HepG2 (cell line): ENCODE results near the gene HSPA1B. TPM values are rescaled to one million over a fixed set of nuclear protein-coding genes. Genes with fewer than 3 reads are reported as not detected.

Experiments used
- ARNTL ChIP-seq: sonication (generic); formaldehyde crosslinking; IDR thresholded peaks from 2 replicates; pipeline ENCODE4 v1.4.0; 2020; ENCODE audit warnings: mild to moderate bottlenecking, missing genetic modification reagents
- JARID2 ChIP-seq: sonication (generic); formaldehyde crosslinking; IDR thresholded peaks from 2 replicates; pipeline ENCODE4 v1.8.1; 2023; ENCODE audit warnings: missing genetic modification reagents, inconsistent platforms; ENCODE audit not compliant: insufficient replicate concordance
- MAFF ChIP-seq: IDR thresholded peaks from 2 replicates; pipeline ENCODE4 v1.6.1; 2011; ENCODE audit warnings: low read depth, low read length, improper control_type of control experiment
- MBD4 ChIP-seq: IDR thresholded peaks from 2 replicates; pipeline ENCODE4 v1.6.1; 2012; ENCODE audit warnings: low read length, inconsistent platforms, borderline replicate concordance
- MYPOP ChIP-seq: sonication (generic); formaldehyde crosslinking; IDR thresholded peaks from 2 replicates; pipeline ENCODE4 v1.8.1; 2023; ENCODE audit warnings: mild to moderate bottlenecking, moderate library complexity, missing genetic modification reagents
- PRMT3 ChIP-seq: sonication (generic); formaldehyde crosslinking; IDR thresholded peaks from 2 replicates; pipeline ENCODE4 v1.8.1; 2022; ENCODE audit warnings: low read depth, mild to moderate bottlenecking, moderate library complexity, missing genetic modification reagents, borderline replicate concordance
- RFX5 ChIP-seq: IDR thresholded peaks from 2 replicates; pipeline ENCODE4 v1.6.1; 2011; ENCODE audit warnings: low read depth, low read length, improper control_type of control experiment
- TCF7 ChIP-seq: sonication (generic); IDR thresholded peaks from 2 replicates; pipeline ENCODE4 v1.6.1; 2016; ENCODE audit warnings: antibody characterized with exemption, low read depth
- TP53 ChIP-seq: sonication (generic); formaldehyde crosslinking; conservative IDR thresholded peaks from 2 replicates; pipeline ENCODE4 v1.4.0; 2020; ENCODE audit warnings: missing genetic modification reagents
- ZBTB21 ChIP-seq: sonication (generic); formaldehyde crosslinking; IDR thresholded peaks from 2 replicates; pipeline ENCODE4 v1.4.0; 2020; ENCODE audit warnings: missing genetic modification reagents
- ZBTB42 ChIP-seq: sonication (generic); formaldehyde crosslinking; IDR thresholded peaks from 2 replicates; pipeline ENCODE4 v1.5.0; 2020; ENCODE audit warnings: mild to moderate bottlenecking, missing genetic modification reagents
- ZFP41 ChIP-seq: sonication (generic); formaldehyde crosslinking; IDR thresholded peaks from 2 replicates; pipeline ENCODE4 v1.4.0; 2020; ENCODE audit warnings: mild to moderate bottlenecking, missing genetic modification reagents, borderline replicate concordance
- ZNF343 ChIP-seq: sonication (generic); formaldehyde crosslinking; IDR thresholded peaks from 2 replicates; pipeline ENCODE4 v1.4.0; 2020; ENCODE audit warnings: mild to moderate bottlenecking, missing genetic modification reagents
- ZNF567 ChIP-seq: sonication (generic); formaldehyde crosslinking; IDR thresholded peaks from 2 replicates; pipeline ENCODE4 v1.8.1; 2023; ENCODE audit warnings: mild to moderate bottlenecking, missing genetic modification reagents, borderline replicate concordance
- ZNF609 ChIP-seq: sonication (generic); formaldehyde crosslinking; IDR thresholded peaks from 2 replicates; pipeline ENCODE4 v1.4.0; 2020; ENCODE audit warnings: mild to moderate bottlenecking, missing genetic modification reagents, borderline replicate concordance
- ZNF670 ChIP-seq: sonication (generic); formaldehyde crosslinking; IDR thresholded peaks from 2 replicates; pipeline ENCODE4 v1.8.0; 2022; ENCODE audit warnings: mild to moderate bottlenecking, missing genetic modification reagents, borderline replicate concordance
- ZNF7 ChIP-seq: IDR thresholded peaks from 2 replicates; pipeline ENCODE4 v1.6.1; 2016; ENCODE audit warnings: missing biosample characterization, missing genetic modification reagents
- ZNF788 ChIP-seq: sonication (generic); formaldehyde crosslinking; IDR thresholded peaks from 2 replicates; pipeline ENCODE4 v1.5.0; 2020; ENCODE audit warnings: mild to moderate bottlenecking, missing genetic modification reagents, borderline replicate concordance
- ZSCAN12 ChIP-seq: sonication (generic); formaldehyde crosslinking; IDR thresholded peaks from 2 replicates; pipeline ENCODE4 v1.9.0; 2021; ENCODE audit warnings: mild to moderate bottlenecking, missing genetic modification reagents
- polyA plus RNA-seq, 8 experiments: library from polyadenylated mRNA; depleted of rRNA in 3 of 8; stranded (reverse) in 7 of 8; unstranded in 1 of 8; fragments of >200 nt; fragmentation: Illumina TruSeq in 4 of 8; extraction: Trizol in 4 of 8; gene quantifications; 2 replicates each; pipeline versions ENCODE4 v1.2.1 to v1.2.3, GENCODE V29; 2011 to 2016; ENCODE audit warnings: low read depth in 4 of 8, missing spikeins in 1 of 8, mixed read lengths in 1 of 8; ENCODE audit not compliant: insufficient read depth in 1 of 8
- total RNA-seq, 5 experiments: library from RNA; depleted of rRNA; stranded (reverse); fragments of >200 nt; fragmentation: Illumina TruSeq; extraction: Trizol; gene quantifications; 2 replicates each; pipeline ENCODE4 v1.2.3, GENCODE V29; 2016; ENCODE audit warnings: low read depth in 1 of 5
- TF ChIP-seq, protein P1 (sequence below): conservative IDR thresholded peaks from 2 replicates; pipeline ENCODE4 v1.6.1; 2018; ENCODE audit warnings: missing genetic modification reagents
- TF ChIP-seq, protein P2 (sequence below): IDR thresholded peaks from 2 replicates; pipeline ENCODE4 v1.6.1; 2012; ENCODE audit warnings: low read depth, low read length, improper control_type of control experiment

The HSPA1B gene
- total and polyA plus RNA-seq, 2 of the 13 experiments (the other 11 are each of a cell fraction or from before 2014, with no cell fraction given): 26.0 to 186 TPM

DNA sequence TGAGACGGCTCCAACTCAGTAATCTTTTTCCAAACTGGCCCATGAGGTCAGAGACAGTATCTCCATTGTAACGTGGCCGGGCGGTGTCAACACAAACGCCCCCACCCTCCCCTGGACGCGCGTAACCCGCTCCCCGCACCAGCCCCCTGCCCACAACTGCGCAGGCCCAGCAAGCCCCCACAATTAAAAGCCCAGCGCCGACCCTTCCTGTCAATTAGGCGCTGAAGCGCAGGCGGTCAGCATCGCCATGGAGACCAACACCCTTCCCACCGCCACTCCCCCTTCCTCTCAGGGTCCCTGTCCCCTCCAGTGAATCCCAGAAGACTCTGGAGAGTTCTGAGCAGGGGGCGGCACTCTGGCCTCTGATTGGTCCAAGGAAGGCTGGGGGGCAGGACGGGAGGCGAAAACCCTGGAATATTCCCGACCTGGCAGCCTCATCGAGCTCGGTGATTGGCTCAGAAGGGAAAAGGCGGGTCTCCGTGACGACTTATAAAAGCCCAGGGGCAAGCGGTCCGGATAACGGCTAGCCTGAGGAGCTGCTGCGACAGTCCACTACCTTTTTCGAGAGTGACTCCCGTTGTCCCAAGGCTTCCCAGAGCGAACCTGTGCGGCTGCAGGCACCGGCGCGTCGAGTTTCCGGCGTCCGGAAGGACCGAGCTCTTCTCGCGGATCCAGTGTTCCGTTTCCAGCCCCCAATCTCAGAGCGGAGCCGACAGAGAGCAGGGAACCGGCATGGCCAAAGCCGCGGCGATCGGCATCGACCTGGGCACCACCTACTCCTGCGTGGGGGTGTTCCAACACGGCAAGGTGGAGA is 12.3 kb upstream of the HSPA1B start, which contains the start of the genes HSPA1A and HSPA1L (continued):
- TF ChIP-seq MBD4: no peak
- no peak for TF ChIP-seq ZBTB21 (CRISPR knock-in tag)
- peak; percentile 54; the same call in 1 of the 2 replicates for TF ChIP-seq ZNF609
- no peak for TF ChIP-seq ZNF343 (CRISPR knock-in tag)
- TF ChIP-seq ZNF670: peak; percentile 55; the same call in 1 of the 2 replicates
- TF ChIP-seq ZFP41 (CRISPR knock-in tag): no peak
- no peak for TF ChIP-seq ZBTB42 (CRISPR knock-in tag)
- TF ChIP-seq, protein P1, sequence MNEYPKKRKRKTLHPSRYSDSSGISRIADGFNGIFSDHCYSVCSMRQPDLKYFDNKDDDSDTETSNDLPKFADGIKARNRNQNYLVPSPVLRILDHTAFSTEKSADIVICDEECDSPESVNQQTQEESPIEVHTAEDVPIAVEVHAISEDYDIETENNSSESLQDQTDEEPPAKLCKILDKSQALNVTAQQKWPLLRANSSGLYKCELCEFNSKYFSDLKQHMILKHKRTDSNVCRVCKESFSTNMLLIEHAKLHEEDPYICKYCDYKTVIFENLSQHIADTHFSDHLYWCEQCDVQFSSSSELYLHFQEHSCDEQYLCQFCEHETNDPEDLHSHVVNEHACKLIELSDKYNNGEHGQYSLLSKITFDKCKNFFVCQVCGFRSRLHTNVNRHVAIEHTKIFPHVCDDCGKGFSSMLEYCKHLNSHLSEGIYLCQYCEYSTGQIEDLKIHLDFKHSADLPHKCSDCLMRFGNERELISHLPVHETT (CRISPR knock-in tag): no peak
- TF ChIP-seq JARID2 (CRISPR knock-in tag): no peak
- TF ChIP-seq ZNF567 (CRISPR knock-in tag): no peak
- TF ChIP-seq MAFF: no peak
- no peak for TF ChIP-seq ARNTL (CRISPR knock-in tag)
- TF ChIP-seq MYPOP (CRISPR knock-in tag): no peak
- TF ChIP-seq TCF7: no peak
- TF ChIP-seq TP53 (CRISPR knock-in tag): no peak
- no peak; the same call in 1 of the 2 replicates for TF ChIP-seq ZSCAN12 (CRISPR knock-in tag)
- TF ChIP-seq RFX5: peak; percentile 52; the same call in 1 of the 2 replicates
- TF ChIP-seq ZNF7 (CRISPR knock-in tag): no peak
- TF ChIP-seq ZNF788 (CRISPR knock-in tag): peak; percentile 40; the same call in 1 of the 2 replicates
- TF ChIP-seq, protein P2, sequence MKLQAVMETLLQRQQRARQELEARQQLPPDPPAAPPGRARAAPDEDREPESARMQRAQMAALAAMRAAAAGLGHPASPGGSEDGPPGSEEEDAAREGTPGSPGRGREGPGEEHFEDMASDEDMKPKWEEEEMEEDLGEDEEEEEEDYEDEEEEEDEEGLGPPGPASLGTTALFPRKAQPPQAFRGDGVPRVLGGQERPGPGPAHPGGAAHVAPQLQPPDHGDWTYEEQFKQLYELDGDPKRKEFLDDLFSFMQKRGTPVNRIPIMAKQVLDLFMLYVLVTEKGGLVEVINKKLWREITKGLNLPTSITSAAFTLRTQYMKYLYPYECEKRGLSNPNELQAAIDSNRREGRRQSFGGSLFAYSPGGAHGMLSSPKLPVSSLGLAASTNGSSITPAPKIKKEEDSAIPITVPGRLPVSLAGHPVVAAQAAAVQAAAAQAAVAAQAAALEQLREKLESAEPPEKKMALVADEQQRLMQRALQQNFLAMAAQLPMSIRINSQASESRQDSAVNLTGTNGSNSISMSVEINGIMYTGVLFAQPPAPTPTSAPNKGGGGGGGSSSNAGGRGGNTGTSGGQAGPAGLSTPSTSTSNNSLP: no peak; the same call in 1 of the 2 replicates
- no peak for TF ChIP-seq PRMT3 (CRISPR knock-in tag)
